ENCODE results near the gene UPB1.
"Not testable (repeated sequence)": the region's sequence is repeated elsewhere in the genome, so short reads cannot be mapped to it uniquely, and the experiment has no call there.

UPB1 gene

DNA sequence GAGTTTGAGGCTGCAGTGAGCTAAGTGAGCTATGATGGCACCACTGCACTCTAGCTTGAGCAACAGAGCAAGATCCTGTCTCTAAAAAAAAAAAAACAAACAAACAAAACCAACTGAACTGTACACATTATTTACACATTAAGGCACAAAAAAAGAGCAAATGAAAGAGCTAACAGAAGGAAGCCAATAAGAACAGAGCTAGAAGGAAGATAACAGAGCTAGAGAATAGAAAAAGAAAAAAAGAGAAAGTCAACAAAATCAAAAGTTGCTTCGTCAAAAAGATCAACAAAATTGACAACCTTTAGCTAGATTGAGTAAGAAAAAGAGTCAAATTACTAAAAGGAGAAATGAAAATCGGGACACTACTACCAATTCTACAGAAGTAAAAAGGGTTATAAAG is 34.8 kb downstream of the UPB1 start:
- DNase-seq (ENCODE audit: low read depth in 2 of 3, low spot score in 2 of 3): no peak

DNA sequence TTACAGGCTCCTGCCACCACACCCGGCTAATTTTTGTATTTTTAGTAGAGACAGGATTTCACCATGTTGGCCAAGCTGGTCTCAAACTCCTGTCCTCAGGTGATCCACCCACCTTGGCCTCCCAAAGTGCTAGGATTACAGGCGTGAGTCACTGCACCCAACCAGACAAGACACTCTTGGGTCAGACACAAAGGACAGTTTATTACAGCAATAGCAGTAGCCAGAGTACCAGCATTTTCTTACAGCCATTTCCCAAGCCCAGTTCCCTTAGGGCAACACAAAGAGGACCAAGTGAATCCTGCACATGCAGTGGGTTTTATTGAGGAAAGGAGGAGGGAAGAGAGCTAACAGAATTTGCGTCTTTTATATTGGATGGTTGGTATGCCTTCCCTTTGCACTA is 35.8 kb downstream of the UPB1 start:
- DNase-seq (ENCODE audit: low read depth in 2 of 3, low spot score in 2 of 3): not testable (repeated sequence)

DNA sequence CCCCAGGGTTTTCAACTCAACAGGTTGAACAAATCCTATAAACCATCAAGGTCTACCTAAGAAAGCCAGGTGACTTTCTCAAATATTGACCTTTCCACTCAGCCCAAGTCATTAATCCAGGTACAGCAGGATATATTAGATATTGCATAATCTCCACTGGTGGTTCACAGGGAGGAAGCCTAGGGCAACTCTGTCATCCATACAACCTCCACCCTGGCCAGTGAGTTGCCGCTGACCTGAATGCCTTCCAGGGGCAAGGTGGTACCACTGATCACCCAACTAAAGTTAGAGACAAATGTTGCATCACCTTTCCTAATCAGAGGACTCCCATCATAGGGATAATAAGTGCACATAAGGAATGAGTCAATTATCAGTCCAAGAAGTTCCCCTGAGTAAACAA is 36.9 kb downstream of the UPB1 start:
- DNase-seq (ENCODE audit: low read depth in 2 of 3, low spot score in 2 of 3): no peak

DNA sequence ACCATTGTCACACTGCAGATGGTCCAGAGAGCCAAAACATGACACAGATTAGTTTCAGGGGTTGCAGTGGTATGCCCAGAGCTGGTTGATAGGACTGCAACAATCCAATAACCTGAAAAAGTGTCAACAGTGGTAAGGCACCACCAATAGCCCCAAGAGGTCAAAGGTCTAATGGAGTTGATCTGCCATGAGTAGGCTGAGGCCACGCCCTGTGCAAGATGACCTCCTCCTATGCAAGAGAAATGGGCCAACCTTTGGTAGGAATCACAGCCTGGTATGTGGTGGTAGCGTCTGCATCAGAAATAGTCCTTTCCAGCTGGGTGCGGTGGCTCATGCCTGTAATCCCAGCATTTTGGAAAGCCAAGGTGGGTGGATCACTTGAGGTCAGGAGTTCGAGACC is 40.2 kb downstream of the UPB1 start:
- no peak for DNase-seq (ENCODE audit: low read depth in 2 of 3, low spot score in 2 of 3)

DNA sequence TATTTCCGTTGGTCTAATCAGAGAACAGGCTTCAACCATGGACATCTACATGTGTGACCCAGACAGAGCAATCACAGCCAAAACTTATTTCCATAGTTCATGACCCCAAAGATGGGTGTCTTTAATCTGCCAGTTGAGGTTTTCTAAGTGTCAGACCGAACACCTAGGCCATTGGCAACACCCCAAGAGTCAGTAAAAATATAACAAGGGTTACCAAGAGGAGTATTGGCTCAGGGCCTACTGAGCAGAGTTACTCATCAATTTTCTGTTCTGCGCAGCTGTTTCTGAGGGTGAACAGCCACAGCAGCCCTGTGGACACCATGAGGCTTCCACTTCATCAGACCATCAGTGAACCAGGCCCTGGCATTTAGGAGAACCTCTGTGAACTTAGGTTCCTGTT is 41.0 kb downstream of the UPB1 start:
- no peak for DNase-seq (ENCODE audit: low read depth in 2 of 3, low spot score in 2 of 3)

DNA sequence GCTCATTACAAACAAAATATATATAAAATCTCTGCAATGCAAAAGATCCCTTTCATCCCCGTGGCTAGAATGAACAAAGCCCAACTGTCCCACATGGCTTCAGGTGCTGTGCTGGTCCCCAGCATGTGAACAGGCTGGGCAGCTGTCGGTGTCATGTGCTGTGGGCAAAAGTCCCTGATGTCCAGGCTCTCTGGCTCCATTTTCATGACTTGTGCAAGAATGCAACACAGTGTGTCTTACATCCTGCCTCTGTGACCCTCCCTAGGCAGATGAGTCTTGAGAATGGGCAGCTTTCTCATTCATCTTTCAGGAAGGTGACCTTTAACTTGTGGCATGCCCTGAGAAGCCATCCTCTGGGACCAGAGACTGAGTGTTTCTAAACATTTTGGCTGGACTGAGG is 45.3 kb downstream of the UPB1 start:
- DNase-seq (ENCODE audit: low read depth in 2 of 3, low spot score in 2 of 3): no peak

DNA sequence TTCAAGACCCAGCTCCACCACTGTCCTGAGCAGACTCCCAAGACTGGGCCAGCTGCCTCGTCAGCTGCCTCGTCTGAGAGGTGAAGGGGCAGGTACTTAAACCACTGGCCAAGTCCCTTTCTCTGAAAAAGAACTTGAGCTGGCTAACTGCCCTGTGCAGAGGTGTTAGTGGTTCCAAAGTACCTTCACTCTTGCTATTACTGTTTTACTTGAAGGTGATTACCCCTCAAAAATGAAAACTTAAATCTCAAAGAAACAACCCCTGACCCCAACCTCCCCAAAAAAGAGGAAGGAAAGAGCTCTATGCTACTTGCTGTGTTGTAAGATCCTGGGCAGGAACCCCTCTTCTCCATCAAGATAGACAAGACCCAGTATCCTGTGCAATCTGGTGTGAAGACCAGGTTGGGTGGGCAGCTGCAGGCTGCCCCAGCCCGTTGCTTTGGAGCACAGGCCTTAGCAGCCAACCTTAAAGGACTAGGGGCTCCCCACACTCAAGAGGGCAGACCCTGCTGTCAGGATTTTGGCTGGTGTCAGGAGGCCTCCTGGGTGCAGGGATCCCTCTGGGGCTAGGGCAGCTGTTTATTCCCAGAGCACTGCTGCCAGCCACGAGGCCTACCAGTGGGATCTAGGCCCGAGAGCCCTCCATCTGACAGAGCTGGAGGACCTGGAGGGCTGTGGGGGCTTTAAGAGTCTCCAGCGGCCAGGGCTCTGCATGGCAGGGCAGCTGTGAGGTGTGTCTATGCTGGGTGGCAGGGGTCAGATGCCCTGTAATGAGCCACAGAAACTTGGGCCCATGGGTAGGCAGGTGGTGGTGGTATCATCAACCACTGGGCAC is 46.8 kb downstream of the UPB1 start:
- no peak for DNase-seq (ENCODE audit: low read depth in 2 of 3, low spot score in 2 of 3)

DNA sequence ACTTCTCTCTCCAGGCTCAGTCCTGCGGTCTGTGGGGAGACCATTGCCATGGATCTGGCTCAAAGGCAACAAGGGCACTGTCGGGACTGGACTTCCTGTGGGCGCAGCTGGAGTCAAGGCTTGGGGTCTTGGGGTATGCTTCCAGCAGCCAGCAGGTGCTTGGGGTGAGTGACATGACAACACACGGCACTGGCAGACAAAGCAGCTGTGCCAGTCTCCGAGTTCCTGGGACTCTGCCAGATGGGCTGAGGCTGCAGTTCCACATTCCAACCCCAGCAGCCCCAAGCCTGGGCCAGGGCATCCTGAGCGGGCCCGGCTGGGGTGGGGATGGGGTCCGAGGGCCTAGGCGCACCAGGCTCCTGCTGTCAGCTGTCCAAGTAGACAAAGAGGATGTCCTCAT is 47.5 kb downstream of the UPB1 start:
- DNase-seq (ENCODE audit: low read depth in 2 of 3, low spot score in 2 of 3): no peak

DNA sequence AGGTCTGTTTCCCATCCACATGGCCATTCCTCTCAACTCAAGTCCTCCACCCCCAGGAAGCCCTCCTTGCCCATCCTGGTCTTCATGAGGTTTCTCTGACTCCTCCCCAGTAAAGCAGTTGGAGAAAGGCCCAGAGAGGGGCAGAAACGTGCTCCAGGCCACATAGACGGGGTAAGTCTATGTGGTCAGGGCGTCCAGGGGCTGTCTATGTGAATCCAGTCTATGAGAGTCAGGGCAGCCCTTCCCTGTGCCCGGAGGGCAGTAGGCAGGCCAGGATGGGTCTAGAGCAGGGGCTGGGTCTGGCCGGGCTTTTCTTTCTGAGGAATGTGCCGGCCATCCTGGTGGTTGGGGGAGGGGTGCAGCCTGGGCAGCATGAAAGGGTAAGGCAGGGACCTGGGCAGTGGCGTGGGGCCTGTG is 48.1 kb downstream of the UPB1 start:
- DNase-seq (ENCODE audit: low read depth in 2 of 3, low spot score in 2 of 3): no peak

DNA sequence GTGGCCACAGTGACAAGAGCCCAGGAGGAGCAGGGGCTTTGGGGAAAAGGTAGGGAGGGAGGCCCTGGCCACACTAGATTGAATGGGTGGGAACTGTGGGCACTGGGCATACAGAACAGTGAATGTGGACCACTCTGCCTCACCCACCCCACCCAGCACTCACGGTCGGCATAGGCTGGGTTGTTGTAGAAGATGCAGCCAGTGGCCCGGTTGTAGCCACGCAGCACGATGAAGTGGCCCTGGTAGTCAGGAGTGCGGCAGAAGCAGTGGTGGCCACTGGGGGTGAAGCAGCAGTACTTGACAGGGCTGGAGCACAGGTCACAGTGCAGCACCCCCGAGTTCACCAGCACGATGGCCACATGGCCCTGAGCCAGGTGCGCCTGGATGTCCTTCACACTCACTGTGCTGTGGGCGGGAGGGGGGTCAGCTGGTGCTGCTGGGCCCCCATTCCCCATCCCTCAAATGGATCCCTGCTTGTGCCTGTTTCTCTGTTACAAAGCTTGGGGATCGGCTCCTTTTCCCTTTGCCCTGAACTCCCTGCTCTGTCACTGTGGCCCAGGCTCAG is 48.6 kb downstream of the UPB1 start:
- DNase-seq (ENCODE audit: low read depth in 2 of 3, low spot score in 2 of 3): no peak

DNA sequence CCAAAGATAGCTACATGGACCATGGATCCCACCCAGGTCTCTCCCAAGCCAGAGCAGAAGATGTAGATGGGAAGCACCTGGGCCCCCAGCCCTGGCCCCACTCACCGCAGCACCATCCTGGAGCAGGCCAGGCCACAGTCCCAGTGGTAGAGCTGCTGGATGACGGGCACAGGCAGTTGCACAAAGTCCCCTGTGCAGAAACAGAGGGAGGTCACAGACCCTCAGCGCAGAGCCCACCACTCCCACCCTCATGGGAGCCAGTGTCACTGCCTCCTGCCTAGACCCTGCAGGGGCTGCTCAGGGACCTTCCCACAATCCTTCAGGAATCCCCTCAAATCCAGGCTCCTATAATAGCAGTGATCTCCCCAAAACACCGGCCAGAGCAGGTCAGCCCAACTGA is 53.7 kb downstream of the UPB1 start:
- DNase-seq (ENCODE audit: low read depth in 2 of 3, low spot score in 2 of 3): no peak

DNA sequence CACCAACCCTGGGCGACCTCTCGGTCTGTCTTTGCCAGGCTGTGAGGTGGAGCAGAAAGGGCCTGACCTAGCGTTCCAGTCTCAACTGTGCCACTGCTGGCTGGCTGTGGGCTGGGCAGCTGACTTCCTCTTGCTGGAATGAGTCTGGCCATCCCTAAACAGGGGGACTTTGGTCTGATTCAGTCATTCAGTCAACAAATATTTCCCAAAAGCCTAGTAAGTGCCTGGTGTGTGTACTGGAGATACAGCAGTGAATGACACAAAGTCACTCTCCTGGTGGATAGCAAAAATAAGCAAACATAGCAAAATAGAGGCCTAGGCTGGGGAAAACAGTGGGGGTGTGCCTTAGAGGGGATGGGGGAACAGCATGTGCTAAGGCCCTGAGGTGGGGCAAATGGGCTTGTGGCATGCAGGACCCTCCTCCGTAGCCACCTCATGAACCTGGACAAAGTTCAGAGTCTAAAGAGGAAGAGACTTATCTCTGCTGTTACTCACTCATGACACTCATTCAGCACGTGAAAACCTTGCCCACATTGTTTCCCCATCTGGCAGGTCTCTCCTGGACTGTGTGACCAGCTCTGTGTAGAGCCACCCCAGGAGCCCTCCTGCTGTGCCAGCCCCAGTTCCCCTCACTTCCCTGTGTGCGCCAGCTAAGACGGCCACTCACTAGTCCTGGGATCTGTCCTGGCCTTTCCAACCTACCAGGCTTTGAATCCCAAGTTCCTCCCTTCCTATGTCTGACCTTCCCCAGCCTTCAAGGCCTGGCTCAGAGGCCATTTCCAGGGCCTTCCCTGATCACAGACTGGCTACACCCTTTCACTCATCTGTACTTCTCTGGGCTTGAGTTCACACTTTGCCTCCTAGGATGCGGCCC is 55.1 kb downstream of the UPB1 start:
- no peak for DNase-seq (ENCODE audit: low read depth in 2 of 3, low spot score in 2 of 3)

DNA sequence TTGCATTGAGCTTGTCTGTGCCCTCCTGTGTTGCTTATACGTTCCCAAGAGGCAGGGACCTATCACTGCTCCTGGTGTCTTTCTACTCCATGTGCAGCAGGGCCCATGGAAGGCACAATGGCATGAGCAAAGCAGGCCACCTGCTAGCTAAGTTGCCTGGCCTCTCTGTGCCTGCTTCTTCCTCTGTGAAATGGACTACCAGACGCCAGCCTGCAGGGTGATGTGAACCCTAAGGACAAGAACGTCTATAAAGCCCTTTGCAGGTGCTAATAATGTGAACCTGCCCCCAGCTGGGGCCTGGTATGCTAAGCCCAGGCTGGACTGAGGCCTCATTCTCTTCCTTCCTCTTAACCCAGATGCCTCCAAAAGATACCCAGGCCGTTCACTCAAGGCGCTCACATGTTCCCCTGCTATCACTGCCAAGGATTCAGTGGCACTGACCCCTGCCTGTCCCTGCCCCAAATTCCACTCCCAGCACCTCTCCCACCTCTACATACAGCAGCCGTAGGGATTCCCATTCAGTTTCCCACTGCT is 55.8 kb downstream of the UPB1 start:
- no peak for DNase-seq (ENCODE audit: low read depth in 2 of 3, low spot score in 2 of 3)

DNA sequence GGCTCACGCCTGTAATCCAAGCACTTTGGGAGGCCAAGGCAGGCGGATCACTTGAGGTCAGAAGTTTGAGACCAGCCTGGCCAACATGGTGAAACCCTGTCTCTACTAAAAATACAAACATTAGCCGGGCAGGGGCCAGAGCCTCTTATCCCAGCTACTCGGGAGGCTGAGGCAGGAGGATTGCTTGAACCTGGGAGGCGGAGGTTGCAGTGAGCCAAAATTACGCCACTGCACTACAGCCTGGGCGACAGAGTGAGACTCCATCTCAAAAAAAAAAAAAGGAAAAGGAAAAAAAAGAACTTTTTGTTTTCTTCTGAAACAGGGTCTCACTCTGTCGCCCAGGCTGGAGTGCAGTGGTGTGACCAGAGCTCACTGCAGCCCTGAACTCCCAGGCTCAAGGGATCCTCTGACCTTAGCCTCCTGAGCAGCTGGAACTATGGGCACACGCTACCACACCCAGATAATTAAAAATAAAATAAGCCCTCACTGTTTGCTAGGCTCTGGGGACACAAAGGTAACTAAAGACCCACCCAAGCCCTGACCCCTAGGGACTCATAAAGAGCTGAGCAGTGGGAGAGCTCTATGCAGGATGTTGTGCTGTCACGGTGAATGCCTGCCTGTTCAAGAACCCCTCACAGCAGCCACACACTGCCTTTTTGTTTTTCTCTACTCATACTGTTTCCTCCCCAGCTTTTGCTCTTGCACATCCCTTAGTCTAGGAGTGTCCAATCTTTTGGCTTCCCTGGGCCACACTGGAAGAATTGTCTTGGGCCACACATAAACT is 57.6 kb downstream of the UPB1 start:
- not testable (repeated sequence) for DNase-seq (ENCODE audit: low read depth in 2 of 3, low spot score in 2 of 3)

DNA sequence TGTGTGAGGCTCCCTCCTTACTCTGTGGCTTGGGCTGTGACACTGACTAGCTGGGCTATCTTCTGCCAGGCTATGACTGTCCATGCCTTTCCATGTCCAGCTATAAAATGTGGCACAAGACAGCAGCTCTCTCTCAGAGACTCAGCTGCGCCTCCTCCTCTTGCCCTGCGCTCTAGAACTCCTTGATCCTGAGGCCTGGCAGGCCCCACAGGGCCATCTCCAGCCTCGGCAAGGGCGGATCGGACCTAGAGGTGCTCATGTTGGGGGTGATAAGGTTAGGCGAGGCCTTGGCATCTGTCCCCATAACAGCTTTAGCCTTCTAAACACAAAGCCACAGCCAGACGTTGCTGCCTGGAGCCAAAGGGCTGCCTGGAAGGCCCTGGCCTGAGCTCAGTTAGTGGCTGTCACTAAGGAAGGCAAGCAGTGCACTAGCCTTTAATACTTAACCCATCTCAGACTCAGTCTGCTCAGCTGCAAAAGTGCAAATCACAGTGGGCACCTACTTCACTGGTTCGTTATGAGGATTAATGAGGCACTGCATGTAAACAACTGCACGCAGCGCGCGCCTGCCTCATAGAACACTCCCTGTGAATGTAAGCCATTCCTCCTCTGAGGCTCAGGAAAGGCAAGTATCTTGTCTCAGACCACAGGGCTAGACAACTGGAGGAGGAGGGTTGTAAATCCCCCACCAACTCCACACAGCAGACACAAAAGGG is 58.6 kb downstream of the UPB1 start:
- no peak for DNase-seq (ENCODE audit: low read depth in 2 of 3, low spot score in 2 of 3)

DNA sequence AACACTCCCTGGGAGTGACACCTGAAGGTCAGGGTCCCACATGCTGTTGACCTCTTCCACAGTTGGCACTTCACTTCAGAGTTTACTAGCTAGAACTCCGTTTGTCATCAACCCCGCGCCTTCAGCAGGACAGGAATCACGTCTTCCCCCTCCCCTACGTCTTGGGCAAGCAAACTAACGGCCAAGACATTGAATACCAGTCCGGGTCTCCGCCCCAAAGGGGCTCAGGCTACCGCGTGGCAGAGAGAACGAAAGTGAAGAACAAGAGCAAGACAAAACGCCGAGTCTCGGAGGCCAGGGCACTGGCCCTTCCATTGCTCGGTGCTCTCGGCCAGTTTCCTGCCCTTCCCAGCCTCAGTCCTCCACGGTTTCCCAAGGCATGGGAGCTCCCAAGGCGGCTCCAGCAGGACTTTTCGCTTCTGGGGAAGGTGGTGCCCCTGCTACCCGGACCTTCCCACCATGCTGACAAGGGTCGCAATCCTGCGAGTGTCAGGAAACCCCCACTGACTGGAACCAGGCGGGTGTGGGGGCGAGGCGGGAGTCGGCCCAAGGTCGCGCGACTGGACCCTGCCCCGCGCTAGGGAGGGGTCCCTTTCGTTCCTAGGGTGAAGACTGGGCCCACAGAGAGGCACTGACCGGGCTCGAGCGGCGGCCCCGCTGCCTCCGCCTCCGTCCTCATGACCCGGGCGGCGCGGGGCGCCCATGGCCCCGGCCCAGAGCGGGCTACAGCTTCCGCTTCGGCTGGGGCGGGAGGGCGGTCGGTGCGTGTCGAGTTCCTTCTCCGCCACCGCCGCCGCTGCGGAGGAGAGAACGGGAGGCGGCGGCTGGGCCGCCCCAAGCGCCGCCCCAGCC is 59.4 kb downstream of the UPB1 start, which contains the start of gene GUCD1:
Gene GUCD1, minus strand, starts transcription at position 826 of the 852 bp plus-strand sequence. Its CDS starts 147 bp downstream, at position 679.
- DNase-seq (ENCODE audit: low read depth in 2 of 3, low spot score in 2 of 3): peak; percentile 2 to 10 (median 6)

DNA sequence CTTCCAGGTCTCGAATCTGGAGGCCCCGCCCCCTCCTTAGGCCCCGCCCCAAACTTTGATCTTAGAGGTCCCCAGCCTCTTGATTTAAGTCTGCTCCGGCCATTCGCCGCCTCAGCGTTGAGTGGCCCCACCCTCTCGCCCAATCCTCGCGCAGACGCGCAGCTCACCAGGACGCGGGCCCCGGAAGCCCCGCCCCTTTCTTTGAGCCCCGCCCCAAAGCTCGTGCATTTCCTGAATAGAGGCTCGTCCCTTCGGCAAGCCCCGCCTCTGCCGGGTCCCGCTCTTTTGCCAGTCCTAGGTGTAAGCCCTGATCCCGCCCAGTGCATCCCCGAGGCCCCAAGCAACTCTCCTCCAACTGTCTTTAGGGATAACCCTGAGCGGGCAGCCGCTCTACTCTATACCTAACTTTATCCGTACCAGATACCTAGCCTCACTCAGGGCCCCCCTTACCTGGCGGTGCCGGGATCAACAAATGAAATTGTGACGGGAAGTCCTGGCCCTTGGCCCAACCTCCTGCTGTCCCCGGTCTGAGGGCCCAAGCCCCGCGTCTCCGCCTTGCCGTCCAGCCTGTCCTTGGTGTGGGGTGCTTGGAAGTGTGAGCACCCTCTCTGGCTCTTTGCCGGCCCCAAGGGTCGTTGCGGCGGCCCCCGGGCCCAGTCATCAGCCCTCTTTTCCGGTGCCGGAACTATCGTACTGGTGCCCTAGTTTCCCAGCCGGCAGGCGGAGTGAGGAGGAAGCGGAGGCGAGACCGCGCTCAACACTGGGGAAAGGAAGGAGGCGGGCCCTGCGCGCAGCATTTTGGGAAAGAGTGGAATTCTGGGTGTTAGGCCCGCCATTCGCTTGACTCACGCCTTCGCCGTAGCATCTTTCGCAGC is 60.3 kb downstream of the UPB1 start, which contains the start of gene SNRPD3:
Gene SNRPD3, plus strand, starts transcription at position 835 of the 875 bp plus-strand sequence. CDS start 1,676 bp downstream, outside the sequence.
- peak; percentile 99 to 100 (median 99) for DNase-seq (ENCODE audit: low read depth in 2 of 3, low spot score in 2 of 3)

DNA sequence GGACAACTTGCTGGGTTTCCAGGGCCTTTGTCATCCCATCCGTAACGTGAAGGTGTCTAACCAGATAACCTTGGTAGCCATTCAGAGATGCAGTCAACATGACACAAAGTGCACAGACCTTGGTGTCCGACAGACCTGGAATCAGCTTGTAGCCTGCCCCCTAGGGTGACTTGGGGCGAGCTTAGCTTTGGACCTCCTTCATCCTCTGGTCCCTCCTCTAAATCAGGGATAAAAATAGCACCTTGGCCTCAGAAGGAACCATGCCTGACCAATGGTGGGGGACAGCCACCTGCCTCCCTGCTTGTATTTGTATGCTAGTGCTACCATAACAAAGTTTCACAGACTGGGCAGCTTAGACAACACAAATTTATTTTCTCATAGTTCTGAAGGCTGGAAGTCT is 64.3 kb downstream of the UPB1 start:
- no peak for DNase-seq (ENCODE audit: low read depth in 2 of 3, low spot score in 2 of 3)

Measured in activated CD8-positive, alpha-beta memory T cell treated with anti-CD3 and anti-CD28 coated beads for 48 hours (primary cell).